ENCODE results near the gene SATB1.

The SATB1 gene

GRCh38 chr3:18401300-18401961 is 23.7 kb downstream of the SATB1 start:
- DNase-seq (ENCODE audit: low read depth), result no peak

- DNase-seq (ENCODE audit: low read depth), result no peak
Measured at GRCh38 chr3:18398448-18398847, 26.7 kb downstream of the SATB1 start.

DNA sequence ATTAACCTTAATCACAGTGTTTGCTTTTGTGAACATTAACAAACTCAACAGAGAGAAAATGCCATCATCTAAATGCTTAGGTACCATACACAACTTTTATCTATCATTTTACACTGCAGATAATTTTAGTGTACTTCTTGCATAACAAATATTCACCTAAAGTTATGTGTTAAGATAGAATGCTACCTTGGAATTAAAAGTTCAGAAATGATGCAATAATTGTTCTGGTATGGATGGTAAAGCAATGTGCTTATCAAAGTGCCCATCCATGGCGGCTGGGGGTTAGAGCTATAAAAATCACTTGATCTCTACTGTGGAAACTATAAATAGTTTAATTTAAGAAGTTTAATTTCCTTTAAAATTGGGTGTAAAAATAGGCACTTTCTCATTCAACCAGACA is 28.7 kb downstream of the SATB1 start:
- DNase-seq (ENCODE audit: low read depth), result no peak

GRCh38 chr3:18394384-18394995 is 30.6 kb downstream of the SATB1 start:
- no peak for DNase-seq (ENCODE audit: low read depth)

DNA sequence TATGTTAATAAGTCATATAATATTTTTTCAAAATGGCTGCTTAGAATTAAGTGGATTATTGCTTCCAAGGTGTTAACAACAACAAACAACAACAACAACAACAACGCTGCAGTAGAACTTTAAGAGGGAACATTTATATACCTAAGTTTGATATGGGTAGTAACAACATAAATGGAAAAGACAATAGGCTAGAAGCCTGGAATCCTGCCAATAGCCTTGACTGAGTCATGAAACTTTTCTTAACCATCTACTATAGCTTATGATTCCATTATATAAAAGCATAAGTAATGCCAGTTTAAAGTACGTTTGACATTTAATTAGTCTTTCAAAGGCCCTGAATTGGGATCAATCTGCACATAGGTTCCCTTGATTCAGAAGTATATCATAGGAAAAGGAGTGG is 31.2 kb downstream of the SATB1 start:
- no peak for DNase-seq (ENCODE audit: low read depth)

GRCh38 chr3:18390024-18390660 is 35.0 kb downstream of the SATB1 start:
- no peak for DNase-seq (ENCODE audit: low read depth)

- DNase-seq (ENCODE audit: low read depth), result peak; percentile 9
Measured at GRCh38 chr3:18389108-18389733, 35.9 kb downstream of the SATB1 start.

- no peak for DNase-seq (ENCODE audit: low read depth)
Measured at GRCh38 chr3:18386274-18386890, 38.8 kb downstream of the SATB1 start.

DNA sequence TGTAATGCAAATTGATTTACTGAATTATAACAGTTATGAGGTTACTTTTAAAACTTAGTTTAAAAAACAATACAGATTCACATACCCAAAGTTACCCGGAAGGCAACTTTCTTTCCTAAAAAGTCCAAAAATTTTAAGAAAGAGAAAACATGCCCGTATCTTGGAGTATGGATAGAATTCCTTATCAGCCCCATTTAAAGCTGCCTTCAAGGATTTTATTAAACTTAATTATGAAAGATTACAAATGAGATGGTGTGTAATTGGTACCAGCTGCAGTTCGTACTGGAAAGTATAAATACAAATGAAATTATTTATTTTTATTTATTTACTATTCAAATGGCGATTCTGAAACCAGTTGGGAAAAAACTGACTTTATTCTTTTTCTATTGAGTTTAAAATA is 39.4 kb downstream of the SATB1 start:
- no peak for DNase-seq (ENCODE audit: low read depth)

- no peak for DNase-seq (ENCODE audit: low read depth)
Measured at GRCh38 chr3:18382760-18383369, 42.3 kb downstream of the SATB1 start.

DNA sequence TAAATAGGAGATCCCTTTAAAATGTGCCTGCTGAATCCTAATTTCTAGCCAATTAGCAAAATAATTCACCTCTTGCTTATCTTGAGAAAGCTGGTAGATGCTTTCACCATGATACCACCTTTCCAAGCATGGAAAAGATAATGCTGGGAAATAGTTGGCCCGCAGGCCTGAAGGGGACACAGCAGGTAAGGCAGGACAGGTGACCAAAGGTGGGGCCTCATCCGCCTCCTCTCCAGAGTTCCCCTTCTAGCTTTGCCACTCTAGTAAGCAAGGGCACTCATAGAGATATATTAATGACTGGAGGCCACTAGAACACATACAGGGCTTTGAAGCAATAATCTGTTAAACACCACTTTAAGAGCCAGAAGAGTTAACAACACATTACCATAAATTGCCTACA is 45.5 kb downstream of the SATB1 start:
- DNase-seq (ENCODE audit: low read depth), result no peak

GRCh38 chr3:18378218-18378617 is 46.9 kb downstream of the SATB1 start:
- no peak for DNase-seq (ENCODE audit: low read depth)

- DNase-seq (ENCODE audit: low read depth), result no peak
Measured at GRCh38 chr3:18376682-18377081, 48.5 kb downstream of the SATB1 start.

GRCh38 chr3:18372786-18373405 is 52.2 kb downstream of the SATB1 start:
- no peak for DNase-seq (ENCODE audit: low read depth)

- DNase-seq (ENCODE audit: low read depth), result no peak
Measured at GRCh38 chr3:18370672-18371071, 54.5 kb downstream of the SATB1 start.

GRCh38 chr3:18369551-18370185 is 55.5 kb downstream of the SATB1 start:
- no peak for DNase-seq (ENCODE audit: low read depth)

GRCh38 chr3:18366258-18366657 is 58.9 kb downstream of the SATB1 start:
- no peak for DNase-seq (ENCODE audit: low read depth)

GRCh38 chr3:18363338-18363737 is 61.8 kb downstream of the SATB1 start:
- DNase-seq (ENCODE audit: low read depth), result no peak

GRCh38 chr3:18357747-18358146 is 67.4 kb downstream of the SATB1 start:
- DNase-seq (ENCODE audit: low read depth), result no peak

- no peak for DNase-seq (ENCODE audit: low read depth)
Measured at GRCh38 chr3:18355832-18356231, 69.3 kb downstream of the SATB1 start.

GRCh38 chr3:18354701-18355100 is 70.4 kb downstream of the SATB1 start:
- DNase-seq (ENCODE audit: low read depth), result no peak
